ENCODE data around the gene TNFRSF12A. TPM values are rescaled to one million over a fixed set of nuclear protein-coding genes. Genes with fewer than 3 reads are reported as not detected.

TNFRSF12A gene
- total RNA-seq, 6 experiments from 2014 or later = 392 to 451 (median 429) TPM

DNA sequence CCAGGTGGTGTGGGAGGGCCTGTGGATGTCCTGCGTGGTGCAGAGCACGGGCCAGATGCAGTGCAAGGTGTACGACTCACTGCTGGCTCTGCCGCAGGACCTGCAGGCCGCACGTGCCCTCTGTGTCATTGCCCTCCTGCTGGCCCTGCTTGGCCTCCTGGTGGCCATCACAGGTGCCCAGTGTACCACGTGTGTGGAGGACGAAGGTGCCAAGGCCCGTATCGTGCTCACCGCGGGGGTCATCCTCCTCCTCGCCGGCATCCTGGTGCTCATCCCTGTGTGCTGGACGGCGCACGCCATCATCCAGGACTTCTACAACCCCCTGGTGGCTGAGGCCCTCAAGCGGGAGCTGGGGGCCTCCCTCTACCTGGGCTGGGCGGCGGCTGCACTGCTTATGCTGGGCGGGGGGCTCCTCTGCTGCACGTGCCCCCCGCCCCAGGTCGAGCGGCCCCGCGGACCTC is 6.6 kb upstream of the TNFRSF12A start:
- Mint-ChIP-seq H3K4me1 (ENCODE audit: low read depth) (peaks cover 12% of the 10 kb centered on the region), H3K4me3 (no peak overlapping the region), H3K27ac (no peak overlapping the region), H3K9me3 (no peaks in the 10 kb centered on the region), H3K27me3 (ENCODE audit: insufficient read depth) (peaks cover 27% of the 10 kb centered on the region), H3K36me3 (ENCODE audit: low read depth) (no peaks in the 10 kb centered on the region)
- DNase-seq = no peak
- TF ChIP-seq, protein P1, sequence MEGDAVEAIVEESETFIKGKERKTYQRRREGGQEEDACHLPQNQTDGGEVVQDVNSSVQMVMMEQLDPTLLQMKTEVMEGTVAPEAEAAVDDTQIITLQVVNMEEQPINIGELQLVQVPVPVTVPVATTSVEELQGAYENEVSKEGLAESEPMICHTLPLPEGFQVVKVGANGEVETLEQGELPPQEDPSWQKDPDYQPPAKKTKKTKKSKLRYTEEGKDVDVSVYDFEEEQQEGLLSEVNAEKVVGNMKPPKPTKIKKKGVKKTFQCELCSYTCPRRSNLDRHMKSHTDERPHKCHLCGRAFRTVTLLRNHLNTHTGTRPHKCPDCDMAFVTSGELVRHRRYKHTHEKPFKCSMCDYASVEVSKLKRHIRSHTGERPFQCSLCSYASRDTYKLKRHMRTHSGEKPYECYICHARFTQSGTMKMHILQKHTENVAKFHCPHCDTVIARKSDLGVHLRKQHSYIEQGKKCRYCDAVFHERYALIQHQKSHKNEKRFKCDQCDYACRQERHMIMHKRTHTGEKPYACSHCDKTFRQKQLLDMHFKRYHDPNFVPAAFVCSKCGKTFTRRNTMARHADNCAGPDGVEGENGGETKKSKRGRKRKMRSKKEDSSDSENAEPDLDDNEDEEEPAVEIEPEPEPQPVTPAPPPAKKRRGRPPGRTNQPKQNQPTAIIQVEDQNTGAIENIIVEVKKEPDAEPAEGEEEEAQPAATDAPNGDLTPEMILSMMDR (IDR thresholded peaks at IDR 0.05) = peak; percentile 39

DNA sequence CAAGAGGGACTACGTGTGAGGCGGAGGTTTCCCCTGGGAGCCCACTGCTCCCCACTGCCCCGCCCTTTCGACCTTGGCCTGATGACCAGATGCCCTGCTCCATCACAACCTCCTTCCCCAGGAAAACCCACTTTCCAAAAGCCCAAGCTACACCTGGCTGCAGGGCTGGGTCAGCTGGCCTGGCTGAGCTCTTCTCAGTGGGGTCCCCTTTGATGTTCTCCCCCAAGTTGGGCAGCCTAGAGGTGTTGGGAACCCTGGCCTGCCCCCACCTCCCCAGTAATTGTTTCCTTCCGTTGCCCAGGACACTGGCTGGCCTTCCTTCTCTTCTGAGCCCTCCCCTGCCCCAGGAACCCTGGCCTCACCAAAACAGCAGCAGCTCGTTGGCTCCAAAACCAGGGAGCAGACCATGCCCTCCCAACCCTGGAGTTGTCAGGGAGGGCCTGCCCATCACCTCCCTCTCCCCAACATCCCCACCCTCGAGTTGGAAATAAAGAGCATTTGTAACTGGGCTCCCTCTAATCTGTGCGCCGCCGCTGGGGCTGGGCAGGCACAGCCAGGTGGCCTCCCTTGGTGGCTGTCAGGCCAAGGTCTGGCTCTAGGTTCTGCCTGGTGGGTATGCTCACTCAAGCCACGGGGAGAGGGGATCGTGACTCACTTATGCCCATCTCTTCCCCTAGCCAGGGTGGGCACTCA is 6.0 kb upstream of the TNFRSF12A start:
- no peaks in the 10 kb centered on the region for H3K9me3 Mint-ChIP-seq
- no peak overlapping the region for H3K4me3 Mint-ChIP-seq
- H3K36me3 Mint-ChIP-seq (ENCODE audit: low read depth) = no peaks in the 10 kb centered on the region
- TF ChIP-seq, protein P1 (IDR thresholded peaks at IDR 0.05) = no peak
- DNase-seq = no peak
- peaks cover 12% of the 10 kb centered on the region for H3K4me1 Mint-ChIP-seq (ENCODE audit: low read depth)
- H3K27me3 Mint-ChIP-seq (ENCODE audit: insufficient read depth) = peaks cover 27% of the 10 kb centered on the region
- H3K27ac Mint-ChIP-seq = no peak overlapping the region

DNA sequence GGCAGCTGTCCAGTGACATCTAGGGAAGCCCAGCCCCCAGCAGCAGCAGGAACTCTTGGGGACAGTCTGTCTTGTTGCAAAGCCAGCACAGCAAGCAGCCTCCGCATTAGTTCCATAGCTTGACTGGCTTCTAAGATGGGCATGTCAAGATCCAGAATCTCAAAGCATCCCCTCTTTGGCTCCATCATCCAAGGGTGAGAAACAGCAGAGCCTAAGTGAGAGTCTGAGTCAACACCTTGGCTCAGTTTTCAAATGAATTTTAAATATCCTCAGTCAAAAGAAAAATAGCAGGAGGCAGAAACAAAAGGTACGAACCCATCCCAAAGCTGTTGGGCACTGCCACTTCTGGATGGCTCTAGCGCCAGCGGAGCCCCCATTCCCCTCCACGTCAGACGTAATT is 5.2 kb upstream of the TNFRSF12A start:
- peaks cover 2% of the 10 kb centered on the region; the same call in 1 of the 2 replicates for H3K36me3 Mint-ChIP-seq (ENCODE audit: low read depth)
- H3K27me3 Mint-ChIP-seq (ENCODE audit: insufficient read depth) = peaks cover 28% of the 10 kb centered on the region
- no peak for DNase-seq
- H3K4me3 Mint-ChIP-seq = no peak overlapping the region
- H3K27ac Mint-ChIP-seq = no peak overlapping the region
- peaks cover 15% of the 10 kb centered on the region for H3K4me1 Mint-ChIP-seq (ENCODE audit: low read depth)
- TF ChIP-seq, protein P1 (IDR thresholded peaks at IDR 0.05) = no peak
- H3K9me3 Mint-ChIP-seq = no peaks in the 10 kb centered on the region

DNA sequence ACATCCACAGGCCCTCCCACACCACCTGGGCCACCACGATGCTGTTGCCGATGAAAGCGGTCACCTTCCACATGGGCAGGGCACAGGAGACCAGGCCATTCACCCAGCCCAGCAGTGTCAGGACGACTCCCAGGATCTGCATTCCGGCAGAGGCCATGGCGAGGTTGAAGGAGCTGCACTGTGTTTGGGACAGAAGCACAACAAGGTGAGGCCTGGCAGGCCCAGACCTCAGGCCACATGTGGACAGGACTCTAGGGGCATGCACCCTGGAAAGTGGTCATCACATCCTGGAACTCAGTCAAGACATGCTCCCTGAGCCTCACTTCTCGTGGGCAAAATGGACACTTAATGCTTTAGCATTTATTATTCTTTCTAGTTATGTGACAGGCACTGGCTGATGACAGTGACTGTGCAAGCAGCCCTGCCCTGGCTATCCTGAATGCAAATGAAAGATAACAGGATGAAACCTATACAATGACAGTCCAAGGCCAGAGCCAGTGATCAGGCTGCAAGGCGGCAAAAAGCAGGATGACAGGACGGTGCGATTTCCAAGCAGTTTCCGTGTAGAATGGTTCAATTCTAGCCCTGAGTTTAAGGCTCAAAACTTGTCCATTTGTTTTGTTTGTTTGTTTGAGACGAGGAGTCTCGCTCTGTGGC is 4.2 kb upstream of the TNFRSF12A start:
- Mint-ChIP-seq H3K9me3 (no peaks in the 10 kb centered on the region), H3K36me3 (ENCODE audit: low read depth) (peaks cover 9% of the 10 kb centered on the region; the same call in 1 of the 2 replicates), H3K27ac (no peak overlapping the region), H3K27me3 (ENCODE audit: insufficient read depth) (peaks cover 29% of the 10 kb centered on the region), H3K4me3 (no peak overlapping the region), H3K4me1 (ENCODE audit: low read depth) (peaks cover 18% of the 10 kb centered on the region)
- no peak for DNase-seq
- TF ChIP-seq, protein P1 (IDR thresholded peaks at IDR 0.05) = no peak

DNA sequence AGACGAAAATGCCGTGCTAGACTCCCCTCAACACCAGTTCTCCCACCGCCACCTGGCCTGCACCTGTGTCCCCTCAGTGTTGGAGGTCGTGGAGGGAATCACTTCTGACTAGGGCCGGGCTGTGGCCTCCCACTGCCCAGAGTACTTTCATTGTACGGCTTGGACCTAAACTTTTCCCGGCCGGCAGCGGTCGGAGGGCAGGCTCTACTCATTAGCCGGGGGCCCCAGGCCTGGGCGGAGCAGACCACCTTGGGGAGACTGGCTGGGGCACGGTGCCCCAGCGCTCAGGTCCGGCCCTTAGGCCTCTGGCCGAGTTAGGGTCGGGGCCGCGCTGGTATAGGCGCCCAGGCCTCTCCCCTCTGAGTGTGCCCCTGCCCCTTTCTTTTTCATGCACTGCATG is 2.8 kb upstream of the TNFRSF12A start:
- Mint-ChIP-seq H3K27ac (no peak overlapping the region), H3K36me3 (ENCODE audit: low read depth) (peaks cover 22% of the 10 kb centered on the region), H3K4me1 (ENCODE audit: low read depth) (peaks cover 25% of the 10 kb centered on the region)

More for the DNA sequence above, 2.8 kb upstream of the TNFRSF12A start:
- peaks cover 27% of the 10 kb centered on the region for H3K27me3 Mint-ChIP-seq (ENCODE audit: insufficient read depth)
- TF ChIP-seq, protein P1 (IDR thresholded peaks at IDR 0.05) = no peak
- H3K4me3 Mint-ChIP-seq = no peak overlapping the region
- no peaks in the 10 kb centered on the region for H3K9me3 Mint-ChIP-seq
- no peak for DNase-seq

Data from HFFc6 (cell line).